Amniotic stem cell (primary cell): ENCODE data around the gene SPHK2.

Experiments
- DNase-seq: peaks from one replicate; lab custom pipeline; 2025; lab: John Stamatoyannopoulos, UW

SPHK2 gene

DNA sequence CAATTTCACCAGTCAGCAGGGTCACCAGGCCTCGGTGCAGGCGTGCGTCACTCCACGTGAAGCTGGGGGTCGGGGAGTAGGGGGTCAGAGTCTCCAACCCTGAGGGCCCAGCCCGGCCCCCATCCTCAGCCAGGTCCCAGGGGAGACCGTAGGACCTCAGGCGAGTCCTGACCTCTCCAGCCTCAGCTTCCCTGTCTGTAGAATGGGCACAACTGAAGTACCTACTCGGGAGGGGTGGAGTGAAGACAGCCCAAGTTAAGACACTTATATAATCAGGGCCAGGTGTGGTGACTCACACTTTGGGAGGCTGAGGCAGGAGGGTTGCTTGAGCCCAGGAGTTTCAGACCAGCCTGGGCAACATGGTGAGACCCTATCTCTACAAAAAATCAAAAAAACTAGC is 15.5 kb upstream of the SPHK2 start:
- no peak for DNase-seq

DNA sequence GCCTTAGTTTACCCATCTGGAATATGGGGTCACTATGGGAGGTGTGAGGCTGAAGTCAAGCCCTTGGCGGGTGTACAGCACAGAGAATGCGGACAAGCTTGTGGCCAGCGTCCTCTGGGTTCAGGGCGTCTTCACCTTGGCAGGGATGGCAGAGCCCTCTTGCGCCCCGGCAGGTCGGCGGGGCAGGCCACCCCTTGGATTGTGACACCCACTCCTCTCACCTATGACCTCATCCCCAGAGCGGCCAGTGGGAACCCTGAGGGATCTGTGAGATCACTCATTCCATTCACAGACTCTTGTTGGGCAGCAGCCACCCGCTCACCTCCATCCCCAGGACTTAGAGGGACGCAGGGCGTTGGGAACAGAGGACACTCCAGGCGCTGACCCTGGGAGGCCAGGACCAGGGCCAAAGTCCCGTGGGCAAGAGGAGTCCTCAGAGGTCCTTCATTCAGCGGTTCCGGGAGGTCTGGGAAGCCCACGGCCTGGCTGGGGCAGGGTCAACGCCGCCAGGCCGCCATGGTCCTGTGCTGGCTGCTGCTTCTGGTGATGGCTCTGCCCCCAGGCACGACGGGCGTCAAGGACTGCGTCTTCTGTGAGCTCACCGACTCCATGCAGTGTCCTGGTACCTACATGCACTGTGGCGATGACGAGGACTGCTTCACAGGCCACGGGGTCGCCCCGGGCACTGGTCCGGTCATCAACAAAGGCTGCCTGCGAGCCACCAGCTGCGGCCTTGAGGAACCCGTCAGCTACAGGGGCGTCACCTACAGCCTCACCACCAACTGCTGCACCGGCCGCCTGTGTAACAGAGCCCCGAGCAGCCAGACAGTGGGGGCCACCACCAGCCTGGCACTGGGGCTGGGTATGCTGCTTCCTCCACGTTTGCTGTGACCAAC is 12.6 kb upstream of the SPHK2 start, which contains the start of gene SPACA4:
TSS of gene SPACA4 (plus strand) at position 280 of the 896 bp plus-strand sequence. CDS start at position 517, 237 bp downstream.
- DNase-seq = no peak

DNA sequence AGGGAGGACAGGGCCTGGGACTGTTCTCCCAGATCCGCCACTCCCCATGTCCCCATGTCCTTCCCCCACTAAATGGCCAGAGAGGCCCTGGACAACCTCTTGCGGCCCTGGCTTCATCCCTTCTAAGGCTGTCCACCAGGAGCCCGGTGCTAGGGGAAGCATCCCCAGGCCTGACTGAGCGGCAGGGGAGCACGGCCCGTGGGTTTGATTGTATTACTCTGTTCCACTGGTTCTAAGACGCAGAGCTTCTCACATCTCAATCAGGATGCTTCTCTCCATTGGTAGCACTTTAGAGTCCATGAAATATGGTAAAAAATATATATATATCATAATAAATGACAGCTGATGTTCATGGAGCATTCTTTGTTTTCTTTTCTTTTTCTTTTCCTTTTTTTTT is 11.9 kb upstream of the SPHK2 start:
- no peak for DNase-seq

DNA sequence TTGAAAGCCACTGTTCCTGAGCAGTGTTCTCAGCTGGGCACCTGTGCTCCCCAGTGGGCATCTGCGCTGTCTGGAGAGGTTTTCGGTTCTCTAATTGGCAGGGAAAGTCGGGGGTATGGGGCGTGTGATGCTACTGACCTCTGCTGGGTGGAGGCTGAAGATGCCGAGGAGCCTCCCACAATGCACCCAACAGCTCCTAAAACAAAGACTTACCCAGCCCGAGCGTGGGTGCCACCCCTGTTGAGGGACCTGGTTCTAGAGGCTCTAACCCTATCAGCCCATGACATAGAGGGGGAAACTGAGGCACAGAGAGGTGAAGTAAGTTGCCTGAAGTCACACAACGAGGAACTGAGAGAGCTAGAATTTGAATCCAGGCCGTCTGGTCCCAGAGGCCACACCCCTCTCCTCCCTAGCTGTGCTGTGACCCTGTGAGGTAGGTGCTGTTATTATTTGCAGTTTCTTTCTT is 10.5 kb upstream of the SPHK2 start:
- no peak for DNase-seq

DNA sequence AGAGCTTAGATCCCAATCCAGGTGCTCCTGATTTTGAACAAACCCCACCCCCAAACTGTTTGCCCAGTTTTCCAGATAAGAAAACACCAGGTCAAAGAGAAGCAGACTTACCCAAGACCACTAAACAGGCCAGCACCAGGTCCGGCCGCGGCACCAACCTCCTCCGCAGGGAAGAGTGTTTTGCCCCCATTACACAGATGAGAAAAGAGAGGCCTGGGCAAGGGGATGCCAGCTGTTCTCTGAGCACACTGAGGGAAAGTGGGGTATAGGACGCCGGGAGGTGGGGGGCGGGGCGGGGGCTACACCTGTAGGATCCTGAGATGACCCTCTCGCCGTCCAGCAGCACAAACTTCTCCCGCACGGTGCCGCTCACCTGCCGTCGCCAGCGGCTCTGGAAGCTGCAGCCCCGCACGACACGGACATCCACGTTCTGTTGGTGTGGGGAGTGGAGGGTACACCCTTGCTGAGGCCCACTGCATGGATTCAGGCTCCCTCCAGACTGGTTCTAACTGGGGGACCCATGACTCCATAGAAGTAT is 9.7 kb upstream of the SPHK2 start:
- DNase-seq = no peak

DNA sequence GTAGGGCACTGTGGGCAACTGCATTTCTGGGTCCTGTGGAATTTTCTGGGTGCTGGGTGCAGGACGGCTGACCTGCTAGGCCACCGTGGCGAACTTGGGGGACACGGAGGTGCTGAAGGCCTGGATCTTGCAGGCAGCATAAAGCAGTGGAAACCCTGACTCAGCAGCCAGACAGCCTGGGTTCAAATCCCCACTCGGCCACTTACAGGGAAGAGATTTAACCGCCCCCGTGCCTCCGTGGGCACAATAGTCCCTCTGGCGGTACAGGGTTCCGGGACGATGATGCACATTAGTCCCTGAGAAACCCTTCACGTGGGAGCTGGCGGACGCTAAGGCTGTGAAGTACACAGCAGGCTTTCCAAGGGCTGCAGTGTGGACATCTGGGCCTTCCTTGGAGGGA is 7.4 kb upstream of the SPHK2 start:
- DNase-seq = no peak

DNA sequence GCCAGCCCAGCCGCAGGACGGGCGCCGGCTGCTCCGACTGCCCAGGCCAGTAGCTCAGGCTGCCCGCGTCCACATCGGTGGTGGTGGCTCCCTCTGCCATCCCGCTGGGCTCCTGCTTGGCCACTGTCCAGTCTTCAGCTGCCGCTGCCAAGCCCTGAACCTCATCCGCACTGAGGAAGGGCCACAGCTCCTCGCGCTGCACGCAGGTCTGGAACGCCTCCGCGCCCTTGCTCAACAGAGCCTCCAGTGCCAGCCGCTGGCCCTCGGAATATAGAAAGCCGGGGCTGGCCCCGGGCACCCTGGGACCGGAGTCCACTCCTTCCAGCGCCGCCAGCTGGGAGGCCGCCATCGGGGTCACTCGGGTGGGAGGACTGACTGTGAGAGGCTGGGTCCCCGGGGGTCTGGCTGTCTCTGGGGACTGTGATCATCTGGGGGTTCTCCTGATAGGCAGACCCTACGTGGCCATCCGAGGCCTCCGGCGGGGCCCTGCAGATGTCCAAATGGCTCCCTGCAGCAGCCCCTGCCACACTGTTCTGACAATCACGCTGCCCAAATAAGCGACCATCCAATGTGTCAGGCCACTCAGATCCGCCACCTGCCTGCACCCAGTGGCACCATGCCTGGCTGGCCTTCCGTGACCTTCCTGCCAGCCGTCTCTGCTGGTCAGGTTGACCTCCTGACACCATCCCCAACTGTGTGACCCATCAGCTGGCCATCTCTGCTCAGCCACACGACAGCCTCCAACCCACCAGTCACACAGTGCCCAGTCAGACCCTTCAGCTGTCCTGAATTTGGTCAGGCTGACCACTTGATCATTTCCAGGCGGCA is 6.1 kb upstream of the SPHK2 start:
- DNase-seq = no peak

DNA sequence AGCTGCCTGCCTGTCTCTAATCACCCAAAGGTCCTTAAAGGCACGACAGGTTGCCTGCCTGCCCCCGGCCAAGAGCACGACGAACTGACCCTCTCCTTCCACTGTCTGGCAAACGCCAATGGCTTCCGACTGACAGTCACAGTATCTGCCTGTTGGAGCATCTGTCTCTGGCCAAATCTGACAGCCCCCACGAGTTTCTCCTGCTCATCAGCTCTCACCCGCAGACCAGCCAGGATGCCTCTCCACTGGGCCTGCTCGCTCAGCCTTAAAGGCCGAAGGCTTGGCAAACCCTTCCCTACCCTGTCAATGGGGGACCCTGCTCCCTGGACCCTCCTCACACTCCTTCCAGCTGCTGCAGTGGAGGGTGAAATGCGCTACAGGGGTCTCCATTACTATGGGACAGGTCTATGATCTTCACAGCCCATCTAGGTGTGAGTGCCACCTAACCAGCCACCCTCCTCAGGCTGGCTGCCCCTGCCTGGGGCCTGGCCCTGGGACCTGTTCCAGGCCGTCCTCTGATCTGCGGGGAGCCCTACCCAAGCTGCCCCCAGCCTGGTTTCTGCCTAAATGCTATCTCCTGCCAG is 5.4 kb upstream of the SPHK2 start:
- DNase-seq = no peak

DNA sequence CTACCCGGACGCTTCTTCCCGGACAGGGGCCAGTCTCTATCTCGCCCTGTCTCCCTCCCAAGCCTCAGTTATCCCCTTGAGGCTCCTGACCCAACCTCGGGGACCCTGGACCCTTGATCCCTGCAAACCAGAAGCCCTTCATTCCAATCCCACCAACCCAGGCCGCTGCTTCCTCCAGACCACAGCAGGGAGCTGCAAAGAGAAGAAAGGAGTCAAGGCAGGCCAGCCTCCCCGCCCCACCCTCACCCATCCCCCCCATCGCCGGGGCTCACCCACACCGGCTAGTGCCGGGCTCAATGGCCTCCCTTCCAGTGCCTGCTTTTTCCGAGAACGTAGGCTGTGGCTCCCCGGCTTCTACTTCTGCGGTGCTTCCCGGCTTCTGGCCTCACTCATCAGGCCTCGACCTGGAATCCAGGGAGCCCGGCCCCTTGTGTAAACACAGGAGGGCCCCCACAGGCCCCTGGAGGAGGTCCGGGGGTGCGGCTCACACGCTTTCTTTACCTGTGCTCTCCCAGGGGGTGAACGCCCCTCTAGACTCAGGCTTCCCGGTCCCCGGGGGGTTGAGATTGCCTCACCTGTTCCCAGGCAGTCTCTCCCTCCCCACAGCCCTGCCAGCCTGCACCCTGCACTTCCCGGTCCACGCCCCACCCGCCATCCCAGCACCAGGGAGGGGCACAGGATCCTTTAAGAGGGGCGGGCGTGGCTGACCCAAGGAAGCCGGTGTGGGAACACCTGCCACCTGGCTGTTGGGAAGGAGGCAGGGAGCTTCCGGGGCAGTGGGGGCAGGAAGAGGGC is 4.7 kb upstream of the SPHK2 start, which contains the start of gene FAM83E:
TSS of gene FAM83E (minus strand) at position 641 of the 795 bp plus-strand sequence. CDS start 1,704 bp downstream, outside the sequence.
- DNase-seq = no peak

DNA sequence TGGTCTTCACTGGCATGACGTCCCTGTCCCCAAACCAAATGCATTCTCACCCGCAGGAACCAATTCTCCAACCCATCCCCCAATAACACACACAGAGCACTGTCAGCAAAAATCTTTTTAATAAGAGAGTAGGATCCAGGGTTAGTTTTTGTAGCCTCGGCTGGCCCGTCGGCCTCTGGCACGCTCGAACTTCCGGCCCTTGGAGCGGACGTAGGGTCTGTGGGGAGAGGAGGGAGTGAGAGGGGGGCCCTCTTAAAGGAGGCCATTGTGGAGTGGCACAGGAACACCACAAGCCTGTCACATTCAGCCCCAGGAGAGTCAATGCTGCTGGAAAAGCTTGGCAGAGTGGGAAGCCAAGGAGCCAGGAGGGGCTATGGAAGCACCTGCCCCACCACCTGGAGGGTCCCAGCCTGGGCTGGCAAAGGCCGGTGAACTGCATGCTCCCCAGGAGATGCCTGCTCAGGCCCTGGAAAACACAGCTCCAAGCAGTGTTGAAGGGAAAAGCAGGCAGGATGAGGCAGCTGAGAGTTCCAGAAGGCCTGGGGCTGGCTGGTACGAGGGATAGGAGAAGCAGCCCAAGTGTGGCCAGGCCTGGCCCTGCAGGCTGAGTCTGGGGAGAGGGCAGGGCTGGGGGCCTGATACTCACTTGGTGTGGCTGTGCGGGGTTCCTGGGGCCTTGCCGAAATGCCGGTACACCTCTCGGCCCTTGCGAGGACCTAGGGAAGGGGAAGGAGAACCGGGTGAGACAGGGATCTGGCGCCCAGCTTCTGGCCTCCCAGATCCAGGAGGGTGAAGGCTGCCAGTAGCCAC is 3.9 kb upstream of the SPHK2 start:
- DNase-seq = no peak

DNA sequence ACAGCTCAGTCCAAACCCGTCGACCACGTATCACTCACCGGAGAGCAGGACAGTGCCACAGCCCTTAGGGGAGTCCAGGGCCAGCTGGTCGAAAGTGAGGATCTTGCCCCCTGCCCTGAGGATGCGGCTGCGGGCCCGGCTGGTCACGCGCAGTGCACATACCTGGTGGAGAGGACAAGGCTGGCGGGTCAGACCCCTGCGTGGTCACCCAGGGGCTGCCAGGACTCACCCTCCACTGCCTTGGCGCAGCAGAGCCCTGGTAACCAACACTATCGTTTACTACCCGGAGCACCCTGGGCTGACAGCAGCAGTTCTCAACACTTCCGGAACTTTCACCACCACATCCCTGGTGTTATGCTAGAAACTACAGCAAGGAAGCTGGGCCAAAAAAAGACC is 3.3 kb upstream of the SPHK2 start:
- no peak for DNase-seq

DNA sequence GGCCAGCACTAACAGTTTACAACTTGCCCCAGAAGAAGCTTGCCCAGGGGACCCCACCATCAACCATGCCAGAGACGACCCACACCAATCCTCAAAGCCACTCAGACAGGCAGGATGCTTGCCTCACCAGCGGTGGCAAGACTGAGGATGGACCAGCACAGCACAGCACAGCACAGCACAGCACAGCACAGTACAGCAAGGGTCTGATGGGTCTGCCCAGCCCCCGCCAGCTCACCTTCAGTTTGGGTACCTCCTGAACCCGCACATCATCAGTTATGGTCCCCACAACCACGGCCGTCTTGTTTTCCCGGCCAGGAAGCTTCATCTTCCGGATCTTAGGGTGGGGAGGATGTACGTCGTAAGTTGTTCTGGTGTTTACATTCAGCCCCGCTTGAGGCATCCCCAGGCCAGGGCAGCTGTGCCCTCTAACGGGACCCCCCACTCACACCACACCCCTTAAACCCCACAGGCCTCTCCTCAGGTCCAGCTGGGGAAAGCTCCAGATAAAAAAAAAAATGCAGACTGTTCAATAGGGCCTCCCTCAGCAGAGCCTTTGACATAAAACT is 2.7 kb upstream of the SPHK2 start:
- no peak for DNase-seq

DNA sequence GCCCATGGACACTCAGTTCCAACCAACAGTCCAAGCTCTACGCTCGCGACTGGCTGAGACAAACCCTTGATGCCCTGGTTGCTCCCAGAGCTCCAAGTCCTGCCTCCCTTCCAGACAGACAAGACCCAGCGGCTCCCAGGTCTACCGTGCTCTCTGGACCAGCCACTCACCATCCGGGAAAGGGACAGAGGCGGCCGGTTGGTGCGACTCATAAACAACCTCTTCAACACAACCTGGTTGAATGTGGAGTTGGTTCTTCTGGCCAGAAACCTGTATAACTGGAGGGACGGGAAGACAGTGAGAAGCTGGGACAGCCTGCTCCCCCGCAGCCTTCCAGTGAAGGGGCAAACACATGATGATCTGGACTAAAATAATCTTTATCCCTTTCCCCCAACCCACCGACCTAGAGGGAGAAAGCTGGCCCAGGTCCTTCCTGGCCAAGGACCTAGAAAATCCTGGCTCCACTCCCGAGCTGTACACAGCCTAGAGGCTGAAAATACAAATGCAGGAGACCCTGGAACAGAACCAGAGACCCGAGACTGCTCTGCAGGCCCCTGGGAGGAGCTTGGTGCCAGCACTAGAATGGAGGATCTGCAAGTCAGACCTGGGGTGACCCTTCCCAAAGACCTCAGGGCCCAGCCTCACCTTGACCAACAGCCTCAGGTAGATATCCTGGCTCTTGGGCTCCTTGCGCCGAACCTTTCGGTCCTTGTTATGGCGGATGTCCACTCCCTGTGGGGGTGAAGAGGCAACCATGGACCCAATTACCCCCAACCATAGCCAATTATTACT is 2.0 kb upstream of the SPHK2 start:
- no peak for DNase-seq

DNA sequence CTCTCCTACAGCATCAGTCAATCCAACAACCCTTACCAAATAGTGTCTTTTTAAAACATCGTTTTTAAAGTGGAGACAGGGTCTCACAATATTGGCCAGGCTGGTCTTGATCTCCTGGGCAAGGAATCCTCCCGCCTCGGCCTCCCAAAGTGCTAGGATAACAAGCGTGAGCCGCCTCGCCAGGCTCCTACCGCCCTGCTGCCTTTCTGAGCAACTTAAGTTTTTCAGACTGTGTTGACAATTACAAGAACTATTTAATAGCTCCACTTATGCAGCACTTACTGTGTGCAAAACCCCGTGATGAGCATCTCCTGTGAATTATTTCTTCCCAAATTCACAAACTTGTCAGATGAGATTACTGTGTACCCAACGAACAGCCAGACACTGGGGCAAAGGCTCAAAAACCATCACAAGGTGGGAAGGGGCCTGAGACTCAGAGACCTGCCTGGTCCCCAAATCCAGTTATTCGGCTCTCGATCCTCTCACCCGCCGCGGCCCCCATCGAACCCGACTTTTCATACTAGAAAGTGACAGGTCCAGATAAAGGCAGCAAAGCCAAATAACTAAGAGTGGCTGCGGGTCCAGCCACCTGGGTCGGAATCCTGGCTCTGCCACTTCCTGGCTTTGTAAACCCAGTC is 909 bp upstream of the SPHK2 start:
- no peak for DNase-seq

DNA sequence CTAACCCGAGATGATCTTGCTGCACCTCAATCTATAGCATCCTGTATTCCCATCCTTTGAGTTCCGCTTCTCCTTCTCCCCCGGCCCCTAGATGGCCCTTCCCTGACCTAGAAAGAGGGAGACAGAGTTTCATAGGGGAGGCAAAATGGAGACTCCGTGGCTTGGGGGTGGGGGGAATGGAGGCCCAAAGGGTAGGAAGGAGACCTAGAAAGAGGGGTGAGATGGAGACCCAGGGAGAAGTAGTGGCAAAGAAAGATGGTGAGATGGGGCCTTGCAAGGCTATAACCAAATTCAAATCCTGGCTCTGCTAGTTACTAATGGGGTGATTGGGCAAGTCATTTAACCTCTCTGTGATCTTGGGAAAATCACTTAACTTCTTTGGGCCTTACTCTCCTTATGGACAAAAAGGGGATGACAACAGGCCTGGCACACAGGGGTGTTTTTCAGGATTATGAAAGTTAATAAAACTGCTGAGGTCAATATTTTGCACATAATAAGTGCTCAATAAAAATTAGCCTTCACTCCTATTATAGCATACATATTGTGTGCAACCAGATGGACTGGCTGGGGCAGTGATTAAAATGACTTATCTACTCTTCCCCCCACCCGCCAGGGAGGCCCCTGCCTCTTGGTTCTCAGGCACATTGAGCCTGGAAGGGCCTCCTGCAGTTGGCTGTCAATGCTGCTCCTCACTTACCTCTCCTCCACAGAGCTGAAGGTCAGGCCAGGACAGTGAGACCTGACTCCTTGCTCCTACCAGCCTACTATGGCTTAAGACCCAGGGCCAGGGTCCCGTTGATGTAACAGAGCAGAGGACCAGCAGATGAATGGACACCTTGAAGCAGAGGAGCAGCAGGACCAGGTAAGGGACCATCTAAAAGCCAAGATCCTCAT is 633 bp downstream of the SPHK2 start:
- no peak for DNase-seq

DNA sequence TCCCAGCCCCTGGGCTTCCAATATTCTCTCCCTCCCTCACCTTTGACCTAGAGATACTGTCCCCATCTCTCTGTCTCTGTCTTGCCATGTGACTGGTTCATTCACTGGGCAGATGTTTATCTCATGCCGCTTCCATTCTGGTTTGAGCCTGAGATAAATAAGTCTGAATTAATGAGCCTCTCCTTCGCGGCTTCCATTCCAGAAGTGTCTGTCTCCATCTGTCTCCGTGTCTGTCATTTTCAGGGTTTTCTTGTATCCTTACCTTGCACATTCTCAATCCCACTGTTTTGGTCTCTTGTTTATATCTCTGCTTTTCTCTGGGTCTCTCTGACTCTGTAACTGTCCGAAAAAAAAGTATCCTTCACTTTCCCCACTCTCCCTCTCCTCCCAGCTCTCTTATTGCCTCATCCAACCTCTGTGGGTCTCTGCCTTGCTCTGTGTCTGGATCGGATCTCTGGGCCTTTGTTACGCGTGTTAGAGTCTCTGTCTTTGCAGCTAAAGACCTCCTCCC is 4.3 kb downstream of the SPHK2 start:
- DNase-seq = no peak

DNA sequence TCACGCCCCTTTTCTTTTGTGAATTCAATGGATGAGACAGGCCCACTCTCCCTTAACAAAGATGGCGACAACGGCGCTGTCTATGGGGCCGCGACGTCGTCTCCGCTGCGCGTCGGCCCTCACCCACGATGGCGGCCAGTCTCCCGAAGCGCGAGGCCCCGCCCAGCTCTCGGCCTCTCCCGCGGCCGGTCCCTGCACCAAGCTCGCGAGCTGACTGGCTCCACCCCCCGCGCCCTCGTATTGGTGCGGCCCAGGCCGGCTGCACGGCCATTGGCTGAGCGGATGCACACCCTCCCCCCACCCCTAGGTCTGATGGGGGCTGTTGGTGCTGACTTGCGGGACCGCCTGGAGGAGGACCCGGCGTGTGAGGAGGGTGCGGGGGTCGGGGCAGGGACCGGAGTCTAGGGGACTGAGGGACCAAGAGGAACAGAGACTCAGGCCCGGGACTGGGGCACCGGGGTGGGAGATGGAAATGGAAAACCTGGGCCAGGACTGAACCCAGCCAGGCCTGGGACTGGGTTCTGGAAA is 4.8 kb downstream of the SPHK2 start:
- peak; percentile 97 for DNase-seq
